ENCODE data around the gene BABAM2.

The BABAM2 gene

DNA sequence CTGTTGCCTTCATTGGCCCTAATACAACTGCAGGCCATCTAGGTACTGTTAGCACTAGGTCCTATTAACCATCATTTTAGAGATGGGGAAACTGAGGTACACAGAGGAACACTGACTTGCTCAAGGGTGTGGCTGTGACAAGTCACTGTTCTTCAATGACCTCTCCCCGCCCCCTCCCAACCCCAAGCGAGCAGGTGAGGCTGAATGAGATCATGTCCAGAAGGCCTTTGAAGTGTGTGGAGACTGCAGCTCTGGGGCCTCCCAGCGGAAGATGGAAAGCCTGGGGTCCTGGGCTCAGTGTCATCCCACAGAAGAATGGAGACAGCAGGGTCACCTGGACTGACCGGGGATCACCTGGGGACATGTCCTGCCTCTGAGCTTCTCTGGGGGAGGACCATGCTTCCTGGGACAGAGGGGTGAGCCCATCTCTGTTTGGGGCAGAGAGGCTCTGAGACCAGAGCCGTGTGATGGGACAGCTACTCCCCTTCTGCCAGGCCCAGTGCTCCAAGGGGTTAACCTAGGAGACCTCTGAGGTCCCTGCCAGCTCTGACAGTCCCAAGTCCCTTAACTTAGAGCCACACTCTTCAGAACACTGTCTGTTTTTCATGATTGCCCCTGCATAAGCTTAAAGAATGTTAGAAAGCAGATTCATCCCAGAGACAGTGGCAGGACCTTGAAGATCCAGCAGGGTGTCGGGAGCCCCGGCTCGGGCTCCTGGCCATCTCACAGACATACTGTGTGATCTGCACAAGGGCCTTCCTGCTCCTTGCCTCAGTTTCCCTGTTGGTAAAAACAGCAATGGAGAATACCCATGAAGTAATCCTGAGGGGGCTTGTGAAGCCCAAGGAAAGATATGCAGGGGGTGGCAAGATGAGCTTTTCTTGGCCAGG lies 485.5 kb downstream of the BABAM2 start:
- DNase-seq (ENCODE audit: low read depth, low spot score) = no peak

DNA sequence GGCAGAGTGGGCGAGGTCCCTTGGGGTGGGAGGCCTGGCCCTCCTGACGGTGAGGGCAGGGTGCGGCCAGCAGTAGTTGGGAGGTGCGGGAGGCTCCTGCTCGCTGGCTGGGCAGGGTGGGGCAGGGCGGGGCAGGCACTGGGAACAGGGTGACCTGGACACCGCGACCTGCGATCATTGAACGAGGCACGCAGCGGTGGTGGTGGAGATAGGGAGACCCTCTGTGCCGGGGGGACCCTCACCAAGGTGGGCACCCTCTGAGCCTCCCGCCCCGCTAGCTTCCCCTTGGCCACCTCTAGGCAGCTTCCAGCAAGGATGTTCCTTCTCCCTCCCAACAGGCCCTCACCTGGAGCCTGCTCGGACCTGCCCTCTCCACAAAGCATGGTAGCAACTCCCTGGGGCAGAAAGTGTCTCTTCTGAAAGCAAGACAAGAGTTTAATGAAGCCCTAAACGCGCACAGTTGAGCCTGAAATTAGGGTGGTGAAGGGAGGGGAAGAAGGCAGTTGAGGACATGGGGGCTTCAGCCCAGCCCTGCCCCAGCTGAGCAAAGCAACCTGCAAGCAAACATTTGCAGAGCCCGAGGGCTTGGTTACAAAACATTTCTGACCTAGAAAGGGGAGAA lies 486.8 kb downstream of the BABAM2 start:
- DNase-seq (ENCODE audit: low read depth, low spot score) = no peak

DNA sequence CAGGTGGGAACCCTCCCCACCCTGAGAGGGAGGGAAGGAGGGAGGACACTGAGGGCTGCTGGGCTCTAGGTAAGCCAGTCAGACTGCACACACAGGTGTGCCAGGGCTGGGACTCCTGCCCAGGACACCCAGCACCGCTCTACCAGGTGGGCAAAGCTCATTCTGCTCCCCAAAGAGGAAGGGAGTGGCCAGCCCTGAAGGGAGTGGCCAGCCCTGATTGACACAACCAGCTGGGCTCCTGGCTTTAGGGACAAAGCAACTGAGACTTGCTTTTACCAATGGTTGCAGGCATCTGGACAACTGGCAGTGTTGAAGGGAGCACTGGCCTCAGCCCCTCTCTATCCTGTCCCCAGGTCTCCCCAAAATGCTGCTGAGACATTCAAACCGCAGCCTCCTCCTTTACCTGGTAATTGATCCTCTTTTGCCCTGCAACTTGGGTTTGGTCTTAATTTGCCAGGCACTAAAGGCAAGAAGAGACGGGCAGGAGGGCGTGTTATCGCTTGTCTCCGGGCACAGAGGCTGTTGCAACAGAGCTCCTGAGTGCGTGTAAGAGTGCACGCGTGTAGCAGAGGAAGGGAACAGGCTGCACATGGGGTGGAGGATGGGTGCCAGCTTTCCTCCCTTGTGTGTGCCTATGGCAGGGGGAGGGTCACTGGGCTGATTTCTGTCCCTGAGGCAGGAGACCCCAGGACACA lies 487.6 kb downstream of the BABAM2 start:
- DNase-seq (ENCODE audit: low read depth, low spot score) = no peak

DNA sequence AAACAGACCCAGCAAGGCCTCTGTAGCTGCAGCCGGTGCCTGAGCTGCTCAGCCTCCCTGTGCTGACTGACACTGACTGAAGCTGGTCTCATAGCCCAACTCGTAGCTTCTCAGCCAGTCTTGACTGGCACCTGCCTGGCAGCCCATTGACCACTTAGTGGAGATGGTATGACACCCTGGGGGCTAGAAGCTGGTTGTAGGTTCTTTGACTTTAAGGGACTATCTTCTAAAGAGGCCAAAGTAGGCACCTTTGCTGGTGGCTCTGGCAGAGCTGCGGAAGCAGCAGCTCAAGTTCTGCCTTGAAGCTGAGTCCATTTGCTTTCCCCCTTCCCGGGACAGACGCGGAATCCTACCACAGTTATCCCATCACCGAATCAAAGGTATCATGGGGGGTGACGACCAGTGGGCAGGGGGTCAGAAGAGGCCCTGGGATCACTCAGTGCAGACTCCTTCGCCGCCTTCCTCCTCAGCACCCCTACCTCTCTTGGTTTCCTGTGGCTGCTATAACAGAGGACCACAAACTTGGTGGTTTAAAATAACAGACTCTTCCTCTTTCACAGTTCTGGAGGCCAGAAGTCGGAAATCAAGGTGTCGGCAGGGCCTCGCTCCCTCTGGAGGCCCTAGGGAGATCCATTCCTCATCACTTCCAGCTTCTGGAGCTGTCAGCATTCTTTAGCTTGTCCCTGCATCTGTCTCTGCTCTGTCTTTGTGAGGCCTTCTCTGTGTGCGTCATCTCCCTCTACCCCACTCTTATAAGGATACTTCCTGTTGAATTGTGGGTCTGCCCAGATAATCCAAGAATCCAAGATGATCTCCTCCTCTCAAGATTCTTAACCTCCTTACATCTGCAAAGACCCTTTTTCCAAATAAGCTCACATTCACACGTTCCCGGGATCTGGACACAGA lies 488.4 kb downstream of the BABAM2 start:
- no peak for DNase-seq (ENCODE audit: low read depth, low spot score)

DNA sequence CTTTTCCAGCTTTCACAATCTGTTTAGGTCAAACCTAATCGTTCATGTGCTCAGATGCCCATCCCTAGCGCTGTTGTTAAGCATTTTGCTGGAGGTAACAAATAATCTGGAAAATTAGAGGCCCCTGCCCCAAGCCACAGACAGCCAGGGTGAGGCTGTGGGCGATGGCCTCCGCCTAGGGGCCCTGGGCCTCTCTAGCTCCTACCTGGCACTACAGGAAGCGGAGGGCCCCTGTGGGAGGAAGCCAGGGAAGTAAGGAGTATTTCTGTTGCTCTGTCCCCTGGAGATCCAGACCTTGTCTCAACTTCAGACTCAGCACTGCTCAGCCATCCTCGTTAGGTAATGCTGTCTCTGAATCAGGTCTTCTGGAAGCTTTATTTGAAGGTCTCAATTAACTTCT lies 489.7 kb downstream of the BABAM2 start:
- no peak for DNase-seq (ENCODE audit: low read depth, low spot score)

DNA sequence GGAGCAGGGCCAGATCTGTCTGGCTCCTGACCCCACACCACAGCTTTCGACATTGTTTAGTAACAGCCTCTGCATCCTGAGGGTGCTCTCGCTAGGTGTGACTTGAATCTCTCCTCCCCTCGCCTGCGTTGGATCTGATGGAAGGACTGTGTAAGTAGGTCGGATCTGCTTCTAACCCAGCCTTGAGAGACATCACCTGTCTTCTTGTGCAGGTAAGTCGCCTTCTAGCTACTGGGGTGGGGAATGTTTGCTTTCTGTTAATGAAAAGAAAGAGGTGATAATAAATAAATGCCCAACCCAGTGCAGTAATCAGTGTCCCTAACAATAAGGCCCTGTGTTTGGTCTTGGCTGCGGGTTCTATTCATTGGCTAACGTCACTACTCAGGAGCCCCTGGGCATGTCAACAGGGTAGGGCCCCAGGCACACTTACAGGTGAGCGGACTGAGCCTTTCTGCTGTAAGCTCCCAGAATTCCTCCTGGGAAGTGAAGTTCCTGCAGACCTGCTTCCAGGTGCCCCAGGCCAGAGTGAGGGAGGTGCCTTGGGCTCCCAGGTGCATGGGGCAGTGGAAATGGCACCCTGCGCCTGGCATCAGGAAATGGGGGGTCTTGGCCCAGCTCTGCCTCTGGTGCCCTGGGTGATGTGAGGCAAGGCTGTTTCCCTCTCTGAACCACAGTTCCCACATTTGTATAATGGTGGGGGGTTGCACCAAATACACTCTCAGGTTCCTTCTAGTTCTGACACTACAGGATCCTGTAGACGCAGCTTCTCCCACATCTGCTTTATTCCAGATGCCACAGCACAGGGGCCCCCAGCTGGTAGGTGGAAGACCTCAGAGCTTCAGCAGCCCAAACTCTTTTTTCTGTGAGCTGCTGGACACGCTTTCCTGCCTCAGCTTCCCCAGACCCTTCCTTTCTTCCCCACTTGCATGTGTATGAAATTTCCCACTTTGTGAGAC lies 491.0 kb downstream of the BABAM2 start:
- DNase-seq (ENCODE audit: low read depth, low spot score) = no peak

DNA sequence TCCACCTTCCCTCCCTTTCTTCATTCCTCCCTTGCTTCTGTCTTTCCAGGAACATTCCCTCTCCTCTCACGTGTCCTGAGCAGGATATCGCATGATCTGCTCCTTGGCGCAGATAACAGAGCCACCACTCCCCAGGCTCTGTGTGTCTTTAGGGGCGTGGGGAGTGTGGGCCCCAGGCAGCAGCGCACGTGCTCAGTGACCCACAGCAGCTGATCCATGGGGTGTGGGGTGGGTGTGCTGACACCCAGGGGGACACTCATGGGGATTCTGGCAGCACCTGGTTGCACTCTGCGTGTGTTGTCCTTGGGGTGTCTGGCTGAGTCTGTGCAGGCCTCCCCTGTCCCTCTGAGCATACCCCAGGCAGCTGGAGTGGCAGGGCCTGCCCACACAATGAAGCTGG lies 492.2 kb downstream of the BABAM2 start:
- DNase-seq (ENCODE audit: low read depth, low spot score) = no peak

DNA sequence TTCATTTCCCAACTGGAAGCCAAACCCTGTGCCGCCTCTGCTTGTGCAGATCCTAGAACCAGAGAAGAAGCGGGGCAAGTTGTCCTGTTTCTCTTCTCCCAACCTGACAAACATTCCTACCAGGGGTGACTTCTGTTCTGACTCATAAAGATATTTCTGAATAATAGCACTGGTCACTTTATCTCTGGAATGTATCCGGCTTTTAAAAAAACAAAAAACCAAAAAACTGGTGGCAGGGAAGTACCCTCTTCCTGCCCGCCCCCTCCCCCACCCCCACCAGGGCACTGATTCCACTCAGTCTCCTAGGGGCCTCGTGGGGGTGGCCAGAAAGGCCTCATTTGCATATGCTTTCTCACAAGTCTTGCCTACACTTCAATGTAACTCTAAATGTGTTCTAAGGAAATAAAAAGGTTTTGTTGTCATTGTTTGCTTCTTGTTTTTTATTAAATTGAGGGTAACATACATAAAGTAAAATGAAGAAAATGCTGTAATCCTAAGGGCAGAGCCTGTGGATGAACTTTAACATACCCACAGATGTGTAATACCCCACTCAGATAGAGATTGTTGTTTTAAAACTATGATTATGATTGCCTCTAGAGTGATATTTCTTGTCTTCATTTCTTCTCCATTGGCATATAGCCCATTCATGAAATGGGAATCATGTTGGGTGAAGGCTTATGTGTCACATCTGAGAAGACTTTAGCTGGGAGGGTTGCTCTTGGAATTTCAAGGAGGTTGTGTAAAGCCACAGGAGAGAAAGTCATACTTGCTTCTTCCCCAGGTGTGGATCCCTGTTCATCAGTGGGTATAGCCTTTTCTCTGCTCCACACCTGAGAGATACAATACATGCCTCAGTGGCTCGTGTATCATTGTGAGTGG lies 496.8 kb downstream of the BABAM2 start:
- no peak for DNase-seq (ENCODE audit: low read depth, low spot score)
